ENCODE data around the gene ARSD.
"Not testable (repeated sequence)": the region's sequence is repeated elsewhere in the genome, so short reads cannot be mapped to it uniquely, and the experiment has no call there.

GRCh38 chrX:2978639-2979038 lies 49.5 kb upstream of the ARSD start:
- not testable (repeated sequence) for TF ChIP-seq CTCF, POLR2A (IDR thresholded peaks at IDR 0.05)

Data from lower leg skin (tissue), 3 donors.